AG09309 (cell line): ENCODE data around the gene TNNC1.

ENCODE experiments used
- DNase-seq: peaks from one replicate; pipeline ENCODE4 v3.0.0-alpha.2; 2010; ENCODE audit warnings: low read depth
- H3K4me3 ChIP-seq: 2 replicates; pipeline ENCODE4 v1.5.1; 2011; ENCODE audit warnings: mild to moderate bottlenecking, low read depth, low read length, moderate library complexity; ENCODE audit not compliant: control insufficient read depth
- TF ChIP-seq, protein P1 (sequence below): IDR thresholded peaks from 2 replicates; pipeline ENCODE4 v1.5.1; 2011; ENCODE audit warnings: mild to moderate bottlenecking, low read depth, low read length, inconsistent platforms; ENCODE audit not compliant: insufficient read depth, control insufficient read depth; ENCODE audit errors: missing control alignments

The TNNC1 gene

DNA sequence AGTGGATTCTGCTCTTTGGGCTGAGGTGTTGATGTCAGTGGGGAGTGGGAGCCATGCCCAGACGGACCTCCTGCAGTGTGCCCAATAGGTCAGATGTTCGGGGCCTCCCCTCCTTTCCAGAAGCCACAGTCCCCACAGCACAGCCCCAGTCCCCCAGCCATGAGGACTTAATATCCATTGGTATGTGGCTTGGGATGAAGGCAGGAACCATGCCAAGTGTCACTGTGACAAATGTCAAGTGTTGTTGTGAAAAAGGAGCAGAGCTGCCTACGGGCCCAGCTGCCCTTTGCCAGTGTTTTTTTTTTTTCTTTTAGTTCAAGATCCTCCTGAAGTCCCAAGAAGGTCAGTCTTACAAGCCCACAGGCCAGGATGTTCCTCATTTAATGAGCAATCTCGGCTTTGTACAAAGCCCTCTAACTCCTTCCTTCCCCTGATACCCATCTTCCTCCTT, 21.1 kb downstream of the TNNC1 start:
- TF ChIP-seq, protein P1, sequence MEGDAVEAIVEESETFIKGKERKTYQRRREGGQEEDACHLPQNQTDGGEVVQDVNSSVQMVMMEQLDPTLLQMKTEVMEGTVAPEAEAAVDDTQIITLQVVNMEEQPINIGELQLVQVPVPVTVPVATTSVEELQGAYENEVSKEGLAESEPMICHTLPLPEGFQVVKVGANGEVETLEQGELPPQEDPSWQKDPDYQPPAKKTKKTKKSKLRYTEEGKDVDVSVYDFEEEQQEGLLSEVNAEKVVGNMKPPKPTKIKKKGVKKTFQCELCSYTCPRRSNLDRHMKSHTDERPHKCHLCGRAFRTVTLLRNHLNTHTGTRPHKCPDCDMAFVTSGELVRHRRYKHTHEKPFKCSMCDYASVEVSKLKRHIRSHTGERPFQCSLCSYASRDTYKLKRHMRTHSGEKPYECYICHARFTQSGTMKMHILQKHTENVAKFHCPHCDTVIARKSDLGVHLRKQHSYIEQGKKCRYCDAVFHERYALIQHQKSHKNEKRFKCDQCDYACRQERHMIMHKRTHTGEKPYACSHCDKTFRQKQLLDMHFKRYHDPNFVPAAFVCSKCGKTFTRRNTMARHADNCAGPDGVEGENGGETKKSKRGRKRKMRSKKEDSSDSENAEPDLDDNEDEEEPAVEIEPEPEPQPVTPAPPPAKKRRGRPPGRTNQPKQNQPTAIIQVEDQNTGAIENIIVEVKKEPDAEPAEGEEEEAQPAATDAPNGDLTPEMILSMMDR, result no peak
- H3K4me3 ChIP-seq, result no peak overlapping the region
- DNase-seq, result no peak

DNA sequence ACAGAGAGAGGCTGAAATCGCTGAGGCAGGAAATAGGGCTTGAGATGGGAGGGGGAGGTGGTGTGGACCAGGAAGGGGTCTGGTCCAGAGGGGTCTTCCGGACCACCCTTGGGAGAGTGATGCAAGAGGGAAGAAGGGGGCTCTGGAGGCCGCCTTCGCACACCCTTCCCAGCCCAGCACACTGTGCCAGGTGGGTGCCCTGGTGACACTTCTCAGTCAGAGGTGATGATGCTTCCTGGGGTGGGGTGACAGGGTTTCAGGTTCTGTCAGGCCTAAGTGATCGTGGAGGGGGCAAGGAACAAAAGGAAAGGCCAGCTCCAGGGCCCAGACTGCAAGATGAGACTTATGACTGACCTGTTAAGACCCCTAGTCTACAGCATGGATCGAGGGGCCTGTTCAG, 21.6 kb downstream of the TNNC1 start:
- DNase-seq, result no peak

GRCh38 chr3:52431459-52432223, 22.2 kb downstream of the TNNC1 start:
- TF ChIP-seq, protein P1, result no peak
- no peak for DNase-seq
- no peak overlapping the region for H3K4me3 ChIP-seq

More for the DNA sequence above, 21.6 kb downstream of the TNNC1 start:
- no peak overlapping the region for H3K4me3 ChIP-seq
- TF ChIP-seq, protein P1, result no peak

GRCh38 chr3:52430416-52430810, 23.4 kb downstream of the TNNC1 start:
- DNase-seq, result no peak
- TF ChIP-seq, protein P1, result no peak
- H3K4me3 ChIP-seq, result no peak overlapping the region

DNA sequence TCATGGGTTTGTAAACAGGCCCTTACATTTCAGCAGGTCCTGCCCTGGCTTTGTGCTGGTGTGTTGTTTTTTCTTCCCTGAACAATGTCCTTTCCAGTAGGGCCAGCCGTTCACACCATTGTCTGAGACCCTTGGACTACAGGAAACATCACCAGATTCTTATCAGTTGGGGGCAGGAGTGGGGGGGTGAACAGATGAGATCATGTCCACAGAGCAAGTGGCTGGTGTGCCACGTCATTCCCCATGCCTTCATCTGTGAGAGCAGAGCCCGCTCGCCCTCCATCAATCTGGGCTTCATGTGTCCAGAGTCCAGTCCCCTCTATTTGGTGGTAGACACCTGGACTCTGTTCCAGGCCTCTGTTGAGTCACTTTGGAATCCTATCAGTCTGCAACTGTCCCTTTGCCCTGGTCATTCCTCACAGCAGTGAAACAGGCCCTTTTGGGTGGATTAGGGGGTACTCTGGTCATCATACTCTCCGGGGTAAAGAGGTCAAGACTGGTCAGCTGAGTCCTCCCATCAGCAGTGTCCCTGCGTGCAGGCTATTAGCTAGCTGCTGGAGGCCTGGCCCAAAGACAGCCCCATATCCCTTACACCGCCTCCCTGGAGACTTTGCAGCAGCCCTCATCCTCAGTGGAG, 23.9 kb downstream of the TNNC1 start:
- TF ChIP-seq, protein P1, result no peak
- DNase-seq, result no peak
- H3K4me3 ChIP-seq, result no peak overlapping the region

- TF ChIP-seq, protein P1, result no peak
- DNase-seq, result no peak
- no peak overlapping the region for H3K4me3 ChIP-seq
Measured at GRCh38 chr3:52429031-52429430, 24.8 kb downstream of the TNNC1 start.
